Keratinocyte (primary cell): ENCODE data around the gene S1PR3. TPM values are rescaled to one million over a fixed set of nuclear protein-coding genes. Genes with fewer than 3 reads are reported as not detected.

Experiments
- DNase-seq: peaks from one replicate; pipeline ENCODE4 v3.0.0-alpha.2; 2011; ENCODE audit warnings: low read depth, missing footprints, low spot score
- FAIRE-seq: peaks from 2 replicates; lab custom pipeline; 2011; peaks lifted over from hg19 to GRCh38; lab: Jason Lieb, UNC
- H2AFZ ChIP-seq: 2 replicates; pipeline ENCODE4 v1.6.0; 2012; ENCODE audit warnings: low read length, control low read depth, inconsistent platforms; ENCODE audit not compliant: control insufficient read depth
- H3K27ac ChIP-seq: 2 replicates; pipeline ENCODE4 v1.5.1; 2011; ENCODE audit warnings: low read length; ENCODE audit not compliant: control insufficient read depth, insufficient read depth
- H3K27me3 ChIP-seq: 3 replicates; pipeline ENCODE4 v1.6.0; 2011; ENCODE audit warnings: low read length; ENCODE audit not compliant: control insufficient read depth, insufficient read depth; ENCODE audit errors: extremely low read depth
- H3K36me3 ChIP-seq, 2 experiments: 2 replicates in 1 of 2; 3 replicates in 1 of 2; pipeline ENCODE4 v1.5.1; 2011; ENCODE audit warnings: low read length in 2 of 2, mild to moderate bottlenecking in 1 of 2; ENCODE audit not compliant: control insufficient read depth in 2 of 2, insufficient read depth in 2 of 2; ENCODE audit errors: extremely low read depth in 1 of 2
- H3K4me1 ChIP-seq: 3 replicates; pipeline ENCODE4 v1.5.1; 2011; ENCODE audit warnings: low read length; ENCODE audit not compliant: control insufficient read depth, insufficient read depth; ENCODE audit errors: extremely low read depth
- H3K4me2 ChIP-seq: 3 replicates; pipeline ENCODE4 v1.6.0; 2011; ENCODE audit warnings: low read depth, low read length; ENCODE audit not compliant: control insufficient read depth, insufficient read depth; ENCODE audit errors: extremely low read depth
- H3K4me3 ChIP-seq, 3 experiments: fragments of 200-600 bp in 1 of 3; sonication (generic) in 1 of 3; 2 replicates in 2 of 3; 3 replicates in 1 of 3; pipeline ENCODE4 v1.5.1; 2011 to 2016; ENCODE audit warnings: low read length in 3 of 3, mild to moderate bottlenecking in 3 of 3, control low read depth in 2 of 3, inconsistent platforms in 1 of 3, low read depth in 1 of 3, mixed read lengths in 1 of 3, mixed run types in 1 of 3, moderate library complexity in 1 of 3; ENCODE audit not compliant: control insufficient read depth in 2 of 3, insufficient read depth in 2 of 3; ENCODE audit errors: extremely low read depth in 1 of 3
- H3K79me2 ChIP-seq: 2 replicates; pipeline ENCODE4 v1.6.0; 2012; ENCODE audit warnings: low read length; ENCODE audit not compliant: control insufficient read depth, insufficient read depth
- H3K9ac ChIP-seq: 3 replicates; pipeline ENCODE4 v1.6.0; 2011; ENCODE audit warnings: low read length; ENCODE audit not compliant: control insufficient read depth, insufficient read depth; ENCODE audit errors: extremely low read depth
- H3K9me1 ChIP-seq: 3 replicates; pipeline ENCODE4 v1.6.0; 2011; ENCODE audit warnings: low read length; ENCODE audit not compliant: control insufficient read depth, insufficient read depth; ENCODE audit errors: extremely low read depth
- H3K9me3 ChIP-seq: 2 replicates; pipeline ENCODE4 v1.5.1; 2012; ENCODE audit warnings: low read depth, low read length; ENCODE audit not compliant: control insufficient read depth
- H4K20me1 ChIP-seq: 3 replicates; pipeline ENCODE4 v1.6.0; 2011; ENCODE audit warnings: low read length; ENCODE audit not compliant: control insufficient read depth, insufficient read depth; ENCODE audit errors: extremely low read depth
- EZH2 ChIP-seq: IDR thresholded peaks from one replicate; pipeline ENCODE4 v1.6.1; 2012; ENCODE audit warnings: inconsistent platforms, mild to moderate bottlenecking, low read length, moderate library complexity
- dilution Hi-C: fragments of 300-500 bp; cut with MboI; formaldehyde crosslinking; loops from one replicate; pipeline ENCODE4 v1.7.0; 2020; ENCODE audit warnings: low sequenced_read_pairs; ENCODE audit not compliant: extremely low pct_ligation_motif_present
- polyA plus RNA-seq, 5 experiments: library from polyadenylated mRNA; depleted of rRNA in 3 of 5; stranded (reverse) in 3 of 5; stranded (forward) in 1 of 5; unstranded in 1 of 5; fragments of >200 nt; gene quantifications; 1 replicate in 1 of 5; 2 replicates in 3 of 5; 3 replicates in 1 of 5; pipeline versions ENCODE4 v1.2.1 to v1.2.3, GENCODE V29; 2011 to 2012; ENCODE audit warnings: missing spikeins in 2 of 5, low read depth in 1 of 5, low replicate concordance in 1 of 5
- TF ChIP-seq, protein P1 (sequence below), 3 experiments: IDR thresholded peaks in 1 of 3; conservative IDR thresholded peaks in 1 of 3; optimal IDR thresholded peaks in 1 of 3; 2 replicates in 2 of 3; 3 replicates in 1 of 3; pipeline versions ENCODE3 to v1.5.1; 2011; ENCODE audit warnings: low read length in 3 of 3, mild to moderate bottlenecking in 3 of 3, moderate library complexity in 2 of 3, control low read depth in 1 of 3, inconsistent platforms in 1 of 3; ENCODE audit not compliant: insufficient read depth in 2 of 3; ENCODE audit errors: extremely low read depth in 1 of 3

Gene S1PR3
- polyA plus RNA-seq, 1 donor (not counting 4 experiments of a cell fraction or from before 2014, with no cell fraction given), result 4.1 TPM

DNA sequence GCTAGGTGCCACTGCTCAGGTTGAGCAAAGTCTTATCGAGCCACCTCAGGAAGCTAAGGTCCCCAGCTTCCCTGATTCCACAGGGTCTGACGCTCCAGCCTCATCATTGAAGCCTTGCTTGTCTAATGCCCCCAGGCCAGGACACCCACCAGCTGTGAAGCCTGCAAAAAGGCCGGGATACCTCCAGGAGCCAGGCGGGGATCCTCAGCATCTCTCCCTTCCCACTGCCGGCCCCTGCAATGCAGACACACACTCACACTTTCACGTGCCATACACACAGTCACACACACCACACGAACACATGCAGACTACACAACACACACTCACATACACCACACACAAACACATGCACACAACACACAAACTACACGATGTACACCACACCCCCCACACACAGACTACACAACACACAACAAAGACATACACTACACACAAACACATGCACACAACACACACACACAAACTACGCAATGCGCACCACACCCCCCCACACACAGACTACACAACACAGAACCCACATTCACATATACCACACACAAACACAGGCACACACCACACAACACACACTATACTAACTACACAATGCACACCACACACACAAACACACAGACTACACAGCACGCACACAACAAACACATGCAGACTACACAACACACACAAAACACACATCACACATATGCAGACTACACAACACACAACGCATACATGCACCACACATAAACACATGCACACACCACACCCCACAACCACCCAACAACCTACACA lies 17.8 kb upstream of the S1PR3 start:
- Histone ChIP-seq H3K27me3 (no peaks in the 10 kb centered on the region), H3K4me3 (no peak overlapping the region), H3K9ac (no peak overlapping the region), H3K27ac (no peak overlapping the region), H3K9me1 (no peaks in the 10 kb centered on the region), H3K4me2 (no peak overlapping the region), H3K9me3 (no peaks in the 10 kb centered on the region), H3K36me3 (no peaks in the 10 kb centered on the region), H4K20me1 (no peaks in the 10 kb centered on the region), H3K79me2 (no peaks in the 10 kb centered on the region), H2AFZ (no peak overlapping the region), H3K4me1 (no peaks in the 10 kb centered on the region)
- dilution Hi-C loops, result no loop called here
- TF ChIP-seq EZH2, result no peak
- TF ChIP-seq, protein P1, sequence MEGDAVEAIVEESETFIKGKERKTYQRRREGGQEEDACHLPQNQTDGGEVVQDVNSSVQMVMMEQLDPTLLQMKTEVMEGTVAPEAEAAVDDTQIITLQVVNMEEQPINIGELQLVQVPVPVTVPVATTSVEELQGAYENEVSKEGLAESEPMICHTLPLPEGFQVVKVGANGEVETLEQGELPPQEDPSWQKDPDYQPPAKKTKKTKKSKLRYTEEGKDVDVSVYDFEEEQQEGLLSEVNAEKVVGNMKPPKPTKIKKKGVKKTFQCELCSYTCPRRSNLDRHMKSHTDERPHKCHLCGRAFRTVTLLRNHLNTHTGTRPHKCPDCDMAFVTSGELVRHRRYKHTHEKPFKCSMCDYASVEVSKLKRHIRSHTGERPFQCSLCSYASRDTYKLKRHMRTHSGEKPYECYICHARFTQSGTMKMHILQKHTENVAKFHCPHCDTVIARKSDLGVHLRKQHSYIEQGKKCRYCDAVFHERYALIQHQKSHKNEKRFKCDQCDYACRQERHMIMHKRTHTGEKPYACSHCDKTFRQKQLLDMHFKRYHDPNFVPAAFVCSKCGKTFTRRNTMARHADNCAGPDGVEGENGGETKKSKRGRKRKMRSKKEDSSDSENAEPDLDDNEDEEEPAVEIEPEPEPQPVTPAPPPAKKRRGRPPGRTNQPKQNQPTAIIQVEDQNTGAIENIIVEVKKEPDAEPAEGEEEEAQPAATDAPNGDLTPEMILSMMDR (optimal IDR thresholded peaks at IDR 0.05 in 1 of 3, IDR thresholded peaks at IDR 0.05 in 1 of 3, conservative IDR thresholded peaks at IDR 0.05 in 1 of 3; ENCODE audit: extremely low read depth in 1 of 3, insufficient read depth in 2 of 3, low read length in 3 of 3), result no peak
- FAIRE-seq (no peak), DNase-seq (no peak)

GRCh38 chr9:88974641-88975040 lies 16.6 kb upstream of the S1PR3 start:
- no peak overlapping the region for H2AFZ ChIP-seq
- H3K4me1 ChIP-seq, result no peaks in the 10 kb centered on the region
- H3K4me2 ChIP-seq, result no peak overlapping the region
- no peaks in the 10 kb centered on the region for H3K27me3 ChIP-seq
- no peak overlapping the region for H3K27ac ChIP-seq
- no peak for DNase-seq
- FAIRE-seq, result no peak
- H3K9me3 ChIP-seq, result no peaks in the 10 kb centered on the region
- TF ChIP-seq, protein P1 (optimal IDR thresholded peaks at IDR 0.05 in 1 of 3, IDR thresholded peaks at IDR 0.05 in 1 of 3, conservative IDR thresholded peaks at IDR 0.05 in 1 of 3; ENCODE audit: extremely low read depth in 1 of 3, insufficient read depth in 2 of 3, low read length in 3 of 3), result no peak
- no peak for TF ChIP-seq EZH2
- no peaks in the 10 kb centered on the region for H3K79me2 ChIP-seq
- H4K20me1 ChIP-seq, result no peaks in the 10 kb centered on the region
- H3K9ac ChIP-seq, result no peak overlapping the region
- H3K4me3 ChIP-seq, result no peak overlapping the region
- H3K9me1 ChIP-seq, result no peaks in the 10 kb centered on the region
- dilution Hi-C loops, result no loop called here
- H3K36me3 ChIP-seq, result no peaks in the 10 kb centered on the region
